Measurements from ENCODE around the gene TOGARAM2.

GRCh38 chr2:29055601-29056000, 74.5 kb downstream of the TOGARAM2 start:
- TF ChIP-seq CTCF (IDR thresholded peaks at IDR 0.05) (no peak), ZFX (IDR thresholded peaks at IDR 0.05; ENCODE audit: borderline replicate concordance) (no peak)

Measured in 22Rv1 (cell line).